ENCODE data around the gene CAVIN1. TPM values are rescaled to one million over a fixed set of nuclear protein-coding genes. Genes with fewer than 3 reads are reported as not detected.
"Not testable (repeated sequence)": the region's sequence is repeated elsewhere in the genome, so short reads cannot be mapped to it uniquely, and the experiment has no call there.

The CAVIN1 gene
- total RNA-seq, 8 experiments from 2014 or later, result 0.05 to 74.8 (median 12.8) TPM

DNA sequence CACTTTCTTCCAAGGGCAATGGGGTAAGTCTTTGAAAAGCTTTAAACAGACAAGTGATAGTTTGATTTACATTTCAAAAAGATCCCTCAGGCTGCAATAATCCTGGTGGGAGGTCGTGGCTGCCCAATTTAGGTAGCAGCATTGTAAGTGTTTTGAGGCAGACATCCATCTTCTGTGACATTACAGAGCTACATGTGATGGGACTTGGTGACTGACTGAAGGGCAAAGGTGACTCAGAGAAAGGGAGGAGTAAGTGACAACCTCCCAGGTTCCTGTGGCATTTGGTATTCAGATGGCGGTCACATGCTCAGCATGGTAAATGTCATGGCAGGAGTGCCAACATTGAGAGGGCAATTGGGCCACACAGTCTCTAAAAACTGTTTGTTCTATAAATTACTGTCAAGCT, 61.3 kb downstream of the CAVIN1 start:
- 0 to 40% (median 0%) methylated on average over 1 to 2 of the region's 2 CpGs; no CpG with 5 or more reads in 4 of the 10 experiments for WGBS, 10 experiments
- Histone ChIP-seq H3K4me1 (replicated peaks in 1 of 2) (peaks cover 9 to 13% of the 10 kb centered on the region in 2 donors), H3K27ac (no peak overlapping the region), H3K4me3 (no peak overlapping the region)
- in situ Hi-C loops (cut with MboI; ENCODE audit: low pct_unique_long_range_greater_than_20kb in 2 of 9, low sequenced_read_pairs in 9 of 9, unreplicated experiment in 9 of 9), result no loop called here
- ATAC-seq (replicated peaks in 6 of 8), result peak; percentile 8 to 91 (median 74)

GRCh38 chr17:42360388-42360787, 62.7 kb downstream of the CAVIN1 start:
- WGBS, 10 experiments, result 80 to 100% methylated on average over 1 to 2 of the region's 2 CpGs; no CpG with 5 or more reads in 8 of the 10 experiments
- in situ Hi-C loops (cut with MboI; ENCODE audit: low pct_unique_long_range_greater_than_20kb in 2 of 9, low sequenced_read_pairs in 9 of 9, unreplicated experiment in 9 of 9); H3K4me3 ChIP-seq; ATAC-seq (replicated peaks in 6 of 8); H3K27ac ChIP-seq: not testable (repeated sequence)
- H3K4me1 ChIP-seq (replicated peaks in 1 of 2), result peaks cover 9 to 13% of the 10 kb centered on the region in 2 donors

DNA sequence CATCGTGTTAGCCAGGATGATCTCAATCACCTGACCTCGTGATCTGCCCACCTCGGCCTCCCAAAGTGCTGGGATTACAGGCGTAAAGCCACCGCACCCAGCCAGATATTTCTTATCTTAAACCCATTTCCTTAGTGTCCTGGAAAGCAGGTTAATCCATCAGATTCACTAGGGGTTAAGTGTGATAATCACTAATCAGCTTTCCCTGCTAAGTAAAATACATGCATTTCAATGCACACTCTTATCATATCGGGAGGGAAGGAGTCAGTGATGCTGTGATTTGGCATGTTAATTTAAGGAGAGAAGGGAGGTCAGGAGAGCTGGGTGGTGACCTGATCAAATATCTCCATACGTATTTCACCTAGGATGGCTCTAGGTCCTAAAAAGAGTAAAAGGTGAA, 63.9 kb downstream of the CAVIN1 start:
- 42 to 95% (median 81%) methylated on average over 2 to 7 of the region's 7 CpGs; no CpG with 5 or more reads in 3 of the 10 experiments for WGBS, 10 experiments
- in situ Hi-C loops (cut with MboI; ENCODE audit: low pct_unique_long_range_greater_than_20kb in 2 of 9, low sequenced_read_pairs in 9 of 9, unreplicated experiment in 9 of 9), result no loop called here
- Histone ChIP-seq H3K4me3 (no peak overlapping the region), H3K4me1 (replicated peaks in 1 of 2) (peaks cover 9 to 13% of the 10 kb centered on the region in 2 donors), H3K27ac (no peak overlapping the region)
- ATAC-seq (replicated peaks in 6 of 8), result no peak

GRCh38 chr17:42358434-42358833, 64.6 kb downstream of the CAVIN1 start:
- in situ Hi-C loops (cut with MboI; ENCODE audit: low pct_unique_long_range_greater_than_20kb in 2 of 9, low sequenced_read_pairs in 9 of 9, unreplicated experiment in 9 of 9), result no loop called here
- Histone ChIP-seq H3K4me1 (replicated peaks in 1 of 2) (peaks cover 9 to 13% of the 10 kb centered on the region in 2 donors), H3K27ac (no peak overlapping the region), H3K4me3 (no peak overlapping the region)
- WGBS, 10 experiments, result 63 to 78% methylated on average over 1 of the region's 1 CpG; no CpG with 5 or more reads in 8 of the 10 experiments
- ATAC-seq (replicated peaks in 6 of 8), result no peak

DNA sequence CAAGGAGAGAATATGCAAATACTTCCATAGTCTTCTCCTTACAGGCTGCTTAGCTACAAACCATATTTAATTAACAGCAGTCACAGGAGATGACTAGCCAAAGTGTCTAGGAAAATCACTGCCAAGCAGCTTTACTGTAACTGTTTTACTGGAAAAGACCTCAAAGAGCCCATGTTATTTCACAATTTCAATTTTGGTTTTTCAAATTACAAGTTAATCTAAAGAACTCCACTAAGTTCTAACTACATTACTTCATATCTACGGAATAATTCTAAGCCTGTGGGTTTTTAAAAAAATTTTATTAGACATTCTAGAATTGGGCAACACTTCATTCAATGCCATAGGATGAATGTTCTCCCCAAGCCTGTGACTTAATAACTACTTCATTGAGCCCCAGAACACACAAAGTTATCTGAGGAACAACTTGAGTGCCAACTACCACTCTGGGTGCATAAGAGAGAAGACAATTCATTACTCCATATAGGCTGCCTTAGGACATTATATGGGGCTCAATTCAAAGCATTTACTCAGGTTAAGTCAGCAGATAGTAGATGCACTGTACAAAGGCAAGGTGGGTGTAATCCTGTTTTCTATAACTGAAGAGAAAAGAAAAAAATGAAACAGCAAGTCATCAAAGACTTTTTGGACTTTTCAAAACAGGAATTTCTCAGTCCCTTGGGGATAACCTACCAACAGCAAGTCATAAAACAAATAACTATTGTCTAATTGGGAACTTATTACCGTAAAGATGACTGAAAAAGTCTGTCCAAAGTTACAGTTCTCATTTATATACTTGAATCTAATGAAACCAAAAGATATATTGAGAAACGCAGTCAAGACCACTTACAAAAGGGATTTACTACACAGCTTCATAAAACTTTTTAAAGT, 67.9 kb downstream of the CAVIN1 start:
- no peak overlapping the region for H3K27ac ChIP-seq
- H3K4me3 ChIP-seq, result no peak overlapping the region
- in situ Hi-C loops (cut with MboI; ENCODE audit: low pct_unique_long_range_greater_than_20kb in 2 of 9, low sequenced_read_pairs in 9 of 9, unreplicated experiment in 9 of 9), result no loop called here
- H3K4me1 ChIP-seq (replicated peaks in 1 of 2), result peaks cover 0 to 3% of the 10 kb centered on the region in 2 donors
- WGBS, 10 experiments, result 16 to 100% (median 86%) methylated on average over 1 to 3 of the region's 3 CpGs
- no peak for ATAC-seq (replicated peaks in 6 of 8)

Other genes with a start within 250 kb of the CAVIN1 start
- gene KCNH4, start 242.1 kb downstream of the CAVIN1 start, total RNA-seq, result under 1 TPM; 0.13 to 0.33 (median 0.20) TPM
- gene HCRT, start 237.8 kb downstream of the CAVIN1 start, total RNA-seq, result not detected
- gene GHDC, start 228.8 kb downstream of the CAVIN1 start, total RNA-seq, result 10 to 100 TPM in 5 of 8 experiments, 1 to 10 TPM in 3; 7.0 to 27.3 (median 11.0) TPM
- 10 to 100 TPM; 21.6 to 27.7 (median 23.5) TPM for gene STAT5B, start 146.9 kb downstream of the CAVIN1 start, total RNA-seq
- 10 to 100 TPM in 1 of 8 experiments, 1 to 10 TPM in 6, under 1 TPM in 1; 0.93 to 12.0 (median 3.0) TPM for gene STAT5A, start 134.8 kb downstream of the CAVIN1 start, total RNA-seq
- 100 to 1,000 TPM in 4 of 8 experiments, 10 to 100 TPM in 4; 31.4 to 386 (median 106) TPM for gene STAT3, start 34.8 kb downstream of the CAVIN1 start, total RNA-seq
- 100 to 1,000 TPM in 2 of 8 experiments, 10 to 100 TPM in 6; 45.4 to 115 (median 75.7) TPM for gene ATP6V0A1, start 35.6 kb upstream of the CAVIN1 start, total RNA-seq
- 10 to 100 TPM in 5 of 8 experiments, 1 to 10 TPM in 3; 6.3 to 55.8 (median 18.5) TPM for gene NAGLU, start 113.0 kb upstream of the CAVIN1 start, total RNA-seq
- 1 to 10 TPM; 1.7 to 6.3 (median 5.4) TPM for gene HSD17B1, start 129.7 kb upstream of the CAVIN1 start, total RNA-seq
- gene COASY, start 138.9 kb upstream of the CAVIN1 start, total RNA-seq, result 10 to 100 TPM; 20.8 to 82.7 (median 30.8) TPM
- 10 to 100 TPM; 17.3 to 48.0 (median 25.6) TPM for gene MLX, start 143.8 kb upstream of the CAVIN1 start, total RNA-seq
- 10 to 100 TPM in 7 of 8 experiments, 1 to 10 TPM in 1; 1.5 to 24.7 (median 12.1) TPM for gene PSMC3IP, start 154.5 kb upstream of the CAVIN1 start, total RNA-seq
- 10 to 100 TPM; 27.1 to 40.2 (median 32.8) TPM for gene RETREG3, start 186.1 kb upstream of the CAVIN1 start, total RNA-seq
- 10 to 100 TPM; 24.7 to 67.7 (median 39.3) TPM for gene TUBG1, start 186.4 kb upstream of the CAVIN1 start, total RNA-seq
- 10 to 100 TPM in 7 of 8 experiments, 1 to 10 TPM in 1; 7.1 to 26.7 (median 16.0) TPM for gene TUBG2, start 236.0 kb upstream of the CAVIN1 start, total RNA-seq

Measured in motor neuron (in vitro differentiated cells).